DOHH2 (cell line): ENCODE measurements around the gene ZFYVE27.

Experiments
- CTCF ChIP-seq: fragments of 200-600 bp; sonication (generic); IDR thresholded peaks from one replicate; pipeline ENCODE4 v1.5.1; 2014; ENCODE audit warnings: antibody characterized with exemption, mild to moderate bottlenecking, low read depth, low read length; ENCODE audit not compliant: poor library complexity, severe bottlenecking
- EZH2phosphoT487 ChIP-seq: fragments of 200-600 bp; sonication (generic); IDR thresholded peaks from 2 replicates; pipeline ENCODE4 v1.6.1; 2017; ENCODE audit warnings: borderline replicate concordance, mild to moderate bottlenecking, antibody characterized with exemption, low read length, moderate library complexity, mixed read lengths

- TF ChIP-seq CTCF (no peak), EZH2phosphoT487 (no peak)
Observed at GRCh38 chr10:97801422-97801821, 64.5 kb downstream of the ZFYVE27 start.
